BLaER1 treated with 17β-estradiol and CSF1 and Interleukin-3, amounts not matched to agents 10 nM and 100 nM (cell line): ENCODE measurements around the gene GCGR.

Experiments
- H3K27ac ChIP-seq, 11 experiments: shearing (Covaris generic); formaldehyde crosslinking; 2 replicates each; pipeline ENCODE4 v1.8.1; 2022
- H3K27me3 ChIP-seq, 11 experiments: shearing (Covaris generic); formaldehyde crosslinking; 2 replicates each; pipeline ENCODE4 v1.8.1; 2022
- H3K36me3 ChIP-seq, 11 experiments: shearing (Covaris generic); formaldehyde crosslinking; 2 replicates each; pipeline ENCODE4 v1.8.1; 2022
- H3K4me1 ChIP-seq, 10 experiments: shearing (Covaris generic); formaldehyde crosslinking; 2 replicates each; pipeline ENCODE4 v1.8.1; 2022
- H3K4me2 ChIP-seq, 11 experiments: shearing (Covaris generic); formaldehyde crosslinking; 2 replicates each; pipeline ENCODE4 v1.8.1; 2022
- H3K4me3 ChIP-seq, 10 experiments: shearing (Covaris generic); formaldehyde crosslinking; 2 replicates each; pipeline ENCODE4 v1.8.1; 2022
- H3K9ac ChIP-seq, 11 experiments: shearing (Covaris generic); formaldehyde crosslinking; 2 replicates each; pipeline ENCODE4 v1.8.1; 2022
- H3K9me3 ChIP-seq, 11 experiments: shearing (Covaris generic); formaldehyde crosslinking; replicated peaks in 1 of 11; 2 replicates each; pipeline ENCODE4 v1.8.1; 2022
- H4K20me1 ChIP-seq, 11 experiments: shearing (Covaris generic); formaldehyde crosslinking; 2 replicates each; pipeline ENCODE4 v1.8.1; 2022
- Cebpa-rat ChIP-seq, 11 experiments: shearing (Covaris generic); IDR thresholded peaks; 2 replicates each; pipeline ENCODE4 v1.8.1; 2022

Gene GCGR

DNA sequence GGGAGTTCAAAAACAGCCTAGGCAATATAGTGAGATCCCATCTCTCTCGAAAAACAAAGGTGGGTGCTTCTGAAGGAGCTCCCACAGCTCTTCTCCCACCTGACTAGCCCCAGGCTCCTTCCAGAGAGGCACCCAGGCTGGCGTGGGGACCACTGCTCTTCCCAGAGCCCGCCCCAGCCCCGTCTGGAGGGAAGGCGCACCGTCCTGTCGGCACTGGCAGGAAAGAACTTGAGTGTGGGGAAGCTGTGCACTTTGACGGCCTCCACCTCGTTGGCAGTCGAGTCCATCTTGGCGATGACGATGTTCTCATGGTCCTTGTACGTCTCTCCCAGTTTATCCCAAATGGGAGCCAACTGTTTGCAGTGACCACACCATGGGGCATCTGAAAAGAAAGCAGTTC, 41.4 kb downstream of the GCGR start:
- Histone ChIP-seq H3K4me2 (no peak overlapping the region), H3K4me1 (peaks cover 7 to 49% (median 26%) of the 10 kb centered on the region in 10 experiments; a peak in 17 of 20 replicates), H3K9me3 (no peaks in the 10 kb centered on the region), H3K27ac (no peak overlapping the region), H4K20me1 (peaks cover 9 to 98% (median 37%) of the 10 kb centered on the region in 11 experiments; a peak in 17 of 22 replicates), H3K27me3 (no peaks in the 10 kb centered on the region), H3K4me3 (no peak overlapping the region), H3K9ac (0 out of 22 replicates have a peak overlapping the region, but pooled peaks of 1 of the 11 experiments have one; percentile 23), H3K36me3 (peaks cover 79 to 91% (median 83%) of the 10 kb centered on the region in 11 experiments)
- no peak for TF ChIP-seq Cebpa-rat (IDR thresholded peaks at IDR 0.05)

DNA sequence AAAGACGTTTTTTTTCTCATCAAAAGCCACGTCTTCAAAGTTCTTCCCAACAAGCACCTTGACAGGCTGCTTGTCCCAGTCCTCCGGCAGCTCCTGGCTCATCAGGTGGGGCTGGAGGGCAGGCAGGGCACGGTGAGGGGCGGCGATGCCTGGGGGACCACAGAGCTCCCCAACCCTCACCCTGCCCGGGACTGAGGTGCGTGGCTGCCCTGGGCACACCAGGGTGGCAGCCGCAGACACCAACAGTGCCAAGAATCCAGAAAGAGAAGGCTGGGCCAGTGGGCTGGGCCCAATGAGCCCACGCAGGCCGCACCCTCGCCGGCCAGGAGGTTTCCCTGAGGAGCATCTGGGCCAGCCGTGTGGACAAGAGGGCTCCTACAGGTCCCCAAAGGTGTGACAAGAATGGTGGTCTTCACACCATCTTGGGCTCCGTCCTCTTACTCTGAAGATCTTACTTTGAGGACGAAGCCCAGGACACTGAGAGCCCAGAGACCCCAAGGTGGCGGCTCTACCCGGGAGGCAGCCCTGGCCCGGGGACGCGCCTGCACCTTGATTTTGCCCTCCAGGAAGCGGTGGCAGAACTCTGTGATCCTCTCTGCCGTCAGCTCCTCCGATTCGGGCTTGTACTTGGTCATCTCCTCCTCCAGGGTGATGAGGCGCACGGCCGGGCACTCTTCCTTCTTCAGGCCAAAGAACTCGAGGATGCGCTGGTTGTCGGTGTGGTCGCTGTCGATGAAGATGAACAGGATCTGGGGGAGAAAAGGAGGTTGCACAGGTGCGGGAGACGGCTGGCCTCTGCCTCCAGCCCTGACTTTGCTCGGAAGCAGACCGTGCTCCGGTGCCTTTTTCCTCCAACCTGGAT, 42.2 kb downstream of the GCGR start:
- Histone ChIP-seq H3K4me2 (no peak overlapping the region), H3K4me3 (no peak overlapping the region), H3K4me1 (peaks cover 7 to 41% (median 19%) of the 10 kb centered on the region in 10 experiments; a peak in 17 of 20 replicates), H4K20me1 (peaks cover 17 to 100% (median 45%) of the 10 kb centered on the region in 11 experiments; a peak in 18 of 22 replicates), H3K36me3 (peaks cover 85 to 99% (median 90%) of the 10 kb centered on the region in 11 experiments), H3K9me3 (no peaks in the 10 kb centered on the region), H3K9ac (0 out of 22 replicates have a peak overlapping the region, but pooled peaks of 1 of the 11 experiments have one; percentile 9), H3K27me3 (no peaks in the 10 kb centered on the region), H3K27ac (no peak overlapping the region)
- TF ChIP-seq Cebpa-rat (IDR thresholded peaks at IDR 0.05): no peak

DNA sequence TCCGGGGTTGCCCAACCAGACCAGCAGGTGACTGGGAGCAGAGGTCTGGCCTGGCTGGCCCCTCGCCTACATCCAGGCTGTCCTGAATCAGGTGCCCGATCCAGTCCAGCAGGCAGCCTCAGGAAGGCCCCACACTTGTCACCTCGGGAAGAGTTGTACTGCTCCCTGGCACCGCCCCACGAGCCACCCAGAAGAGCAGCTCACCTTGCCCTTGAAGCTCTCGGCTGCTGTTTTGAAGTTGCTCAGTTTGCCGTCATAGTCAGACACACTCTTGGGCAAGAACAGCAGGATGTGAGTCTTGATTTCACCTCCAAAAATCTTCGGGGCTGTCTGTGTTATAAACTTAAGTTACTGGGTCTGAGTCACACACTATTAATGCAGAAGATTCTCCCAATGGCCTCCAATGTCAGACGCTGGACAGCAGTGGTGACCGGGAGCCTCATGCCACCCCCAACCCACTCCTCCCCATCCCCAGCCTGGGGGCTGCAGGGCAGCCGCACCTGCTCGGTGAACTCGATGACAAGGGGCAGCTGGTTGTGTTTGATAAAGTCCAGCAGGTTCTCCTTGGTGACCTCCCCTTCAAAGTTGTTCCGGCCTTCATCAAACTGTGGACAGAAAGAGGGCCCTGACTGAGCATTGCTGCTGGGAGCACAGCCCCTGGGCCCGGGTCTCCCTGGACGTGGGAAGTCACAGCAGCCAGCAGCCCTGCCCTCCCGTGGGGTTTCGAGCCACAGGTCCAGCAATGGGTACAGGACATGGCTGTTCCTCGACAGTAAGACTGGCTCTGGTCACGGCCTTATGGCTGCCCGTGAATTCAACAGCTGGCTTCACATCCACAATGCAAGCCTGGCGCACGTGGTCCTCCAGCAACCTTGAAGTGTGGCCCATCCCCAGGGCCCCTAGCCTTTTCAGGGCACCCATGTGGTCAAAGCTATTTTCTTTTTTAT, 43.1 kb downstream of the GCGR start:
- Histone ChIP-seq H3K9me3 (no peaks in the 10 kb centered on the region), H3K27me3 (no peaks in the 10 kb centered on the region), H4K20me1 (peaks cover 26 to 100% (median 54%) of the 10 kb centered on the region in 11 experiments; a peak in 20 of 22 replicates), H3K4me1 (peaks cover 0 to 32% (median 10%) of the 10 kb centered on the region in 10 experiments; a peak in 17 of 20 replicates), H3K4me2 (no peak overlapping the region), H3K27ac (no peak overlapping the region), H3K9ac (no peak overlapping the region), H3K36me3 (peaks cover 94 to 100% (median 99%) of the 10 kb centered on the region in 11 experiments), H3K4me3 (no peak overlapping the region)
- TF ChIP-seq Cebpa-rat (IDR thresholded peaks at IDR 0.05): no peak

DNA sequence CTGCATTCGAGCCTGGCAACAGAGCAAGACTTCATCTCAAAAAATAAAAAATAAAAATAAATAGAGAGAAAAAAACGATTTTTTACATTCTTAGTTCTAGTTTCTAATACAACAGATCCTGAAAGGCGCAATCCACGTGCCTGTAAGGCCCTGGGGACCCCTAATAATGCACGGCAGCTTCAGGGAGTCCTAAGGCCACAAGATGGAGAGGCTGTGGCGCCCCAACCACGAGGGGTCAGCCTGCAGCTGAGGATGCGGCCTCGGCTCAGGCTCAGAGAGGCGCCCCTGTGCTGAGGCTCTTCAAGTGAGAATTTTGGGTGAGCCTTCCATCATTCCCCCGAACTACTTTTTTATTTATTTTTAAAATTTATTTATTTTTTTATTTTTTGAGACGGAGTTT, 45.5 kb downstream of the GCGR start:
- H3K9ac ChIP-seq: no peak overlapping the region
- H3K4me1 ChIP-seq: peaks cover 0 to 8% (median 0%) of the 10 kb centered on the region in 10 experiments; a peak in 2 of 20 replicates
- H3K4me2 ChIP-seq: no peak overlapping the region
- no peak overlapping the region for H3K27ac ChIP-seq
- no peaks in the 10 kb centered on the region for H3K9me3 ChIP-seq
- H4K20me1 ChIP-seq: peaks cover 24 to 100% (median 64%) of the 10 kb centered on the region in 11 experiments; a peak in 21 of 22 replicates
- no peak for TF ChIP-seq Cebpa-rat (IDR thresholded peaks at IDR 0.05)
- H3K4me3 ChIP-seq: no peak overlapping the region
- H3K36me3 ChIP-seq: peaks cover 96 to 100% (median 100%) of the 10 kb centered on the region in 11 experiments
- H3K27me3 ChIP-seq: no peaks in the 10 kb centered on the region

DNA sequence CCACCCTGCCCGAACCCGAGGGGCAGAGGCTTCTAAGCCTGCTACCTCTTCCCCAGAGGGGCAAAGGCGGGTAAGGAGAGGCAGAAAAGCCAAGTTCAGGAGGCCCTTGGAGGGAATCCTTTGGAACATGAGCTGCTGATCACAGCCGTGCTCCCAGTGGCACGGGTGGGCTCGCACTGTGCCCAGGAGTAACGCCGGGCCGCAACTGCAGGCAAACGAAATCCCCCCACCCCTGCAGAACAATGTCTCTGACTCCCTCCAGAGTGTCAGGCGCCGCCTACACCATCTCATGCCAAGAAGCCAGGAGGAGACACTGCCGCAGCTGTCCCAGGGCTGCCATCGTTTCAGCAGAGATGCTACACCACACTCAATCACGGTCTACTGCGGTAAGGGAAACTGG, 47.5 kb downstream of the GCGR start:
- Histone ChIP-seq H3K4me2 (no peak overlapping the region), H3K9ac (peak overlapping the region in 2 of 11 experiments; percentile 13 to 17; a peak in 1 of 22 replicates), H3K4me3 (no peak overlapping the region), H4K20me1 (peaks cover 41 to 100% (median 71%) of the 10 kb centered on the region in 11 experiments; a peak in 21 of 22 replicates), H3K9me3 (no peaks in the 10 kb centered on the region), H3K27me3 (no peaks in the 10 kb centered on the region), H3K4me1 (peaks cover 0 to 13% (median 0%) of the 10 kb centered on the region in 10 experiments; a peak in 7 of 20 replicates), H3K36me3 (peaks cover 96 to 100% (median 100%) of the 10 kb centered on the region in 11 experiments), H3K27ac (no peak overlapping the region)
- no peak for TF ChIP-seq Cebpa-rat (IDR thresholded peaks at IDR 0.05)

DNA sequence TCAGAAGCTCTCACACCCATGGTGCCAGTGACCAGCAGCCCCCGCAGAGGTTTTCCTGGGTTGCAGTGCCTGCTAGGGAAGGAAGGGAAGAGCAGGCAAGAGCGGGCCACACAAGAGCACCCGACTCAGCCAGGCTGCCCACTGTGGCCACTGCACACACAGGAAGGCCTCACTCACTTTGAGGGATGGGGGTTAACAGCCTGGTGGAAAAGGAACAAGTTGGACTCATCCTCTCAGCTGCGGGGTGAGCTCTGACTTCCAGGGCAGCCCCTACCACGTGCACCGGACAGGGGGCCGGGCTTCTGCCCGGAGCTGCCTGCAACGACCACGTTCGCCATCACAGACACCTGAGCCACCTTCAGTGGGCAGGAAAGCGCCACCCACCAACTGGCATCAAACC, 48.3 kb downstream of the GCGR start:
- Histone ChIP-seq H3K4me3 (no peak overlapping the region), H3K27me3 (no peaks in the 10 kb centered on the region), H3K36me3 (peaks cover 96 to 100% (median 100%) of the 10 kb centered on the region in 11 experiments), H4K20me1 (peaks cover 49 to 100% (median 79%) of the 10 kb centered on the region in 11 experiments; a peak in 21 of 22 replicates), H3K4me2 (no peak overlapping the region), H3K27ac (no peak overlapping the region), H3K9me3 (no peaks in the 10 kb centered on the region), H3K9ac (0 out of 22 replicates have a peak overlapping the region, but pooled peaks of 2 of the 11 experiments have one; percentile 6 to 9), H3K4me1 (peaks cover 0 to 21% (median 3%) of the 10 kb centered on the region in 10 experiments; a peak in 13 of 20 replicates)
- TF ChIP-seq Cebpa-rat (IDR thresholded peaks at IDR 0.05): no peak

DNA sequence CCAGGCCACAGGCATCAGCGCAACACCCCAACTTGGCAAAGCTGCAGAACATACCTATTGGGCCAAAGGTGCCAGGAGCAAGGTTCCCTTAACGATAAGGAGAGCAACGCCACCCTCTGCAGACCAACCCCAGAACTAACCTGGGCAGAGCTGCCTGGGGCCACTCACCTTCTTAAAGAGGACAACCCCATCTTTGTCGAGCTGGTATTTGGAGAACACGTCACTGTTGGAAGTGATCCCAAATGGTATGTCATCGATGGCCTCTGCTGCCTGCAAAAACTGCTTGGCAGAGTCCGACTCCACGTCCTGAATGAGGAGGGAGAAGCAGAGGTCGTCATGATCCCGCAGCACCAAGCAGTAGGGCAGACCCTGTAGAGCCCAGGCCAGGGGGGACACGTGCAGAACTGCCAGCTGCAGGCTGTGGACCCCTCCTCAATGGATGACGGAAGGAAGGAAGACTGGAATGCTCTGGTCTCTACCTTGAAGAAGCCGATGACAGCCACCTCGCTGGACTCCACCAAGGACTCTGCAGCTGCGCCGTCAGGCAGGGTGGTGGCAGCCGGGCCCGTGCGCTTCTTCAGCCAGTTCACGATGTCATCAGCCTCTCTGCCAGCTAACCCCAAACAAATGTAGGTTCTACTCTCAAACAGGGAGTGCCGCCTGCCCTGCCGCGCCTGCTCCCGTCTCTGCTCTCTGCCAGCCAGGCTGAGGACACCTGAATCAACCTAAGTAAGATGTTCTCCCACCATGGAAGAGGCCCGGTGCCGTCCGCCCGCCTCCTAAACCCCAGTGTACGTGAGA, 51.2 kb downstream of the GCGR start:
- H3K27ac ChIP-seq: no peak overlapping the region
- TF ChIP-seq Cebpa-rat (IDR thresholded peaks at IDR 0.05): no peak
- H3K9me3 ChIP-seq: no peaks in the 10 kb centered on the region
- no peaks in the 10 kb centered on the region for H3K27me3 ChIP-seq
- no peak overlapping the region for H3K4me2 ChIP-seq
- H4K20me1 ChIP-seq: peaks cover 71 to 100% (median 97%) of the 10 kb centered on the region in 11 experiments; a peak in 21 of 22 replicates
- H3K36me3 ChIP-seq: peaks cover 88 to 95% (median 92%) of the 10 kb centered on the region in 11 experiments
- H3K4me1 ChIP-seq: peaks cover 22 to 42% (median 26%) of the 10 kb centered on the region in 10 experiments
- no peak overlapping the region for H3K4me3 ChIP-seq
- H3K9ac ChIP-seq: peak overlapping the region in 9 of 11 experiments; percentile 2 to 96 (median 33); a peak in 12 of 22 replicates
